ENCODE data around the gene CARS1. TPM values are rescaled to one million over a fixed set of nuclear protein-coding genes. Genes with fewer than 3 reads are reported as not detected.

The CARS1 gene
- total and polyA plus RNA-seq, 7 donors = 24.2 to 78.6 (median 52.0) TPM

- 89 to 93% (median 90%) methylated on average over 6 to 7 of the region's 7 CpGs for WGBS, 3 donors
- Histone ChIP-seq H3K27me3 (ENCODE audit: insufficient read depth in 3 of 3, low read length in 2 of 3) (no peaks in the 10 kb centered on the region), H3K4me1 (peaks cover 12% of the 10 kb centered on the region), H3K36me3 (ENCODE audit: insufficient read depth in 1 of 2, low read depth in 1 of 2) (peaks cover 6 to 34% of the 10 kb centered on the region in 2 donors), H3K27ac (no peak overlapping the region), H3K4me3 (no peak overlapping the region), H3K9me3 (no peaks in the 10 kb centered on the region)
- intact Hi-C loops (cut with DNase I) = no loop called here
- no peak for TF ChIP-seq CTCF (IDR thresholded peaks at IDR 0.05)
- ATAC-seq (no peak), DNase-seq (no peak)
Measured at GRCh38 chr11:2998073-2998850, 59.0 kb downstream of the CARS1 start.

GRCh38 chr11:2997406-2997805 lies 59.8 kb downstream of the CARS1 start:
- H3K9me3 ChIP-seq = no peaks in the 10 kb centered on the region
- DNase-seq = no peak
- H3K27ac ChIP-seq = no peak overlapping the region
- no peak overlapping the region for H3K4me3 ChIP-seq
- no peak for TF ChIP-seq CTCF (IDR thresholded peaks at IDR 0.05)
- 90 to 96% (median 92%) methylated on average over 4 of the region's 4 CpGs for WGBS, 3 donors
- peaks cover 6 to 25% of the 10 kb centered on the region in 2 donors for H3K36me3 ChIP-seq (ENCODE audit: insufficient read depth in 1 of 2, low read depth in 1 of 2)
- H3K27me3 ChIP-seq (ENCODE audit: insufficient read depth in 3 of 3, low read length in 2 of 3) = no peaks in the 10 kb centered on the region
- no peak for ATAC-seq
- H3K4me1 ChIP-seq = peaks cover 17% of the 10 kb centered on the region
- intact Hi-C loops (cut with DNase I) = no loop called here

- no peak for ATAC-seq
- WGBS, 3 donors = 68 to 75% (median 70%) methylated on average over 6 of the region's 6 CpGs
- TF ChIP-seq CTCF (IDR thresholded peaks at IDR 0.05) = no peak
- no peak for DNase-seq
- intact Hi-C loops (cut with DNase I) = no loop called here
- Histone ChIP-seq H3K27me3 (ENCODE audit: insufficient read depth in 3 of 3, low read length in 2 of 3) (no peaks in the 10 kb centered on the region), H3K9me3 (no peaks in the 10 kb centered on the region), H3K4me3 (no peak overlapping the region), H3K4me1 (peaks cover 17% of the 10 kb centered on the region), H3K36me3 (ENCODE audit: insufficient read depth in 1 of 2, low read depth in 1 of 2) (peaks cover 5 to 21% of the 10 kb centered on the region in 2 donors), H3K27ac (no peak overlapping the region)
Measured at GRCh38 chr11:2996976-2997375, 60.2 kb downstream of the CARS1 start.

GRCh38 chr11:2995893-2996554 lies 61.2 kb downstream of the CARS1 start:
- DNase-seq (peak; percentile 38 to 80), ATAC-seq (peak; percentile 25 to 59 (median 52))
- H3K9me3 ChIP-seq = no peaks in the 10 kb centered on the region
- H3K27ac ChIP-seq = peak overlapping the region; percentile 30
- TF ChIP-seq CTCF (IDR thresholded peaks at IDR 0.05) = no peak
- peaks cover 18% of the 10 kb centered on the region for H3K4me1 ChIP-seq
- intact Hi-C loops (cut with DNase I) = no loop called here
- H3K27me3 ChIP-seq (ENCODE audit: insufficient read depth in 3 of 3, low read length in 2 of 3) = no peaks in the 10 kb centered on the region
- 45 to 66% (median 55%) methylated on average over 13 to 14 of the region's 14 CpGs for WGBS, 3 donors
- no peak overlapping the region for H3K4me3 ChIP-seq
- peaks cover 3 to 12% of the 10 kb centered on the region in 2 donors for H3K36me3 ChIP-seq (ENCODE audit: insufficient read depth in 1 of 2, low read depth in 1 of 2)
